Fibroblast of skin of back (primary cell): ENCODE data around the gene P3H2. TPM values are rescaled to one million over a fixed set of nuclear protein-coding genes. Genes with fewer than 3 reads are reported as not detected.
"Not testable (repeated sequence)": the region's sequence is repeated elsewhere in the genome, so short reads cannot be mapped to it uniquely, and the experiment has no call there.

Experiments used
- DNase-seq: peaks from one replicate; pipeline ENCODE4 v3.0.0-alpha.2; 2013
- polyA plus RNA-seq, 2 experiments: library from polyadenylated mRNA; unstranded; fragments of 120-200 nt; gene quantifications; one replicate each; pipeline ENCODE4 v1.2.1, GENCODE V29; 2013; ENCODE audit not compliant: insufficient read length in 2 of 2

P3H2 gene, protein sequence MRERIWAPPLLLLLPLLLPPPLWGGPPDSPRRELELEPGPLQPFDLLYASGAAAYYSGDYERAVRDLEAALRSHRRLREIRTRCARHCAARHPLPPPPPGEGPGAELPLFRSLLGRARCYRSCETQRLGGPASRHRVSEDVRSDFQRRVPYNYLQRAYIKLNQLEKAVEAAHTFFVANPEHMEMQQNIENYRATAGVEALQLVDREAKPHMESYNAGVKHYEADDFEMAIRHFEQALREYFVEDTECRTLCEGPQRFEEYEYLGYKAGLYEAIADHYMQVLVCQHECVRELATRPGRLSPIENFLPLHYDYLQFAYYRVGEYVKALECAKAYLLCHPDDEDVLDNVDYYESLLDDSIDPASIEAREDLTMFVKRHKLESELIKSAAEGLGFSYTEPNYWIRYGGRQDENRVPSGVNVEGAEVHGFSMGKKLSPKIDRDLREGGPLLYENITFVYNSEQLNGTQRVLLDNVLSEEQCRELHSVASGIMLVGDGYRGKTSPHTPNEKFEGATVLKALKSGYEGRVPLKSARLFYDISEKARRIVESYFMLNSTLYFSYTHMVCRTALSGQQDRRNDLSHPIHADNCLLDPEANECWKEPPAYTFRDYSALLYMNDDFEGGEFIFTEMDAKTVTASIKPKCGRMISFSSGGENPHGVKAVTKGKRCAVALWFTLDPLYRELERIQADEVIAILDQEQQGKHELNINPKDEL
- polyA plus RNA-seq (2013, experiment 1 of 2; ENCODE audit: insufficient read length): 59.4 TPM
- 33.4 TPM for polyA plus RNA-seq (2013, experiment 2 of 2; ENCODE audit: insufficient read length)

DNA sequence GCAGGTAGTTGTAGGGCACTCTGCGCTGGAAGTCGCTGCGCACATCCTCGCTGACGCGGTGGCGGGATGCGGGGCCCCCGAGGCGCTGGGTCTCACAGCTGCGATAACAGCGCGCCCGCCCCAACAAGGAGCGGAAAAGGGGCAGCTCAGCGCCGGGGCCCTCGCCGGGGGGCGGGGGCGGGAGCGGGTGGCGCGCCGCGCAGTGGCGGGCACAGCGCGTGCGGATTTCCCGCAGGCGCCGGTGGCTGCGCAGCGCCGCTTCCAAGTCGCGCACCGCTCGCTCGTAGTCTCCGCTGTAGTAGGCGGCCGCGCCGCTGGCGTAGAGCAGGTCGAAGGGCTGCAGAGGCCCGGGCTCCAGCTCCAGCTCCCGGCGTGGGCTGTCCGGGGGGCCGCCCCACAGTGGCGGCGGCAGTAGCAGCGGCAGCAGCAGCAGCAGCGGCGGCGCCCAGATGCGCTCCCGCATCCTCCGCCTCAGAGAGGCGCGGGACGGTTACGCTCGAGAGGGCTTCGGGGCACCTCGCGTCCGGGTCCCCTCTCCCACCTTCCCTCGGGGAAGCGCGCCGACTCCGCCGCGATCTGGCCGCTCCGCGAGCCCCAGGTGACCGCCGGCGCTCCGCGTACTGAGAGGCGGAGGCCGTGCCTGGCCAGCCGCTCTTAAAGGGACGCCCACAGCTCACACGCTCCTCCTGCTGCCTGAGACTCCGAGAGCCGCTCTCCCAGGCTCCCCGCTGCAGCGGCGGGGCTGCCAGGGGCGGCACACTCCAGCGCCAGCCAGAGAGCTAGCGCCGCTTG is at the start of gene P3H2:
P3H2 (minus strand) TSS at position 629 of the 792 bp plus-strand sequence; CDS start at position 463, 166 bp downstream.
- peak; percentile 93 for DNase-seq

DNA sequence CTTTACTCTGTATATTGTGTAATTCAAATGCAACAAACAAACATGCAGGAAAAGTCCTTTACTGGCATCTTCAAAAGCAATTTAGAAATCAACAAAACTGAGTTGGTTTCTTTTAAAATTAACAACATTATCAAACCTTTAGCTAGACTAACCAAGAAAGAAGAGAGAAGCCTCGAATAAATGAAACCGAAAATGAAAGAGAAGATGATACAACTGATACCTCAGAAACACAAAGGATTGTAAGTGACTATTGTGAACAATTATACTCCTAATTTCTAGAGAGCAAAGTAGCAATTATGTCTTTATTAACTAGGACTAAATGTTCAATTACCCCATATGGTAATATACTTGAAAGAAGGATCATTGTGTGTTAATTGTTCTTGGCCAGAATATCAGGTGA is 49.2 kb upstream of the P3H2 start:
- no peak for DNase-seq

DNA sequence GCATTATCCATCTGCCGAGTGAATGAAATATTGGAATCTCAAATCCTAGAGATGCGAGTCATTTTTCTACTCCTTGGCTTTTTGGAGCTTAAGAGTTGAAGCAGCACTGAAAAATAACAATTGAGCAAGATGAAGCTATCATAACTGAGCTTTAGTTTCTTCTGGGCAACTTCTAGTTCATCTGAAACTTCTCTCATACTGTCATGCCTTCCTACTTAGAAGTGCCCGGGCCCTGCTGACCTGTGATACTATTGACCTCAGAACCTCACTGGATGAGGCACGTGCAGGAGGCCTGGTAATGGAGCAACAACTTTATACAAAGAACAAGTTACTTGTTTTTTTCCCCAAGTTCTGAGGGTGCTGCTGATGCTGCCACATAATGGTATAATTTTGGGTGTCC is 48.5 kb upstream of the P3H2 start:
- no peak for DNase-seq

DNA sequence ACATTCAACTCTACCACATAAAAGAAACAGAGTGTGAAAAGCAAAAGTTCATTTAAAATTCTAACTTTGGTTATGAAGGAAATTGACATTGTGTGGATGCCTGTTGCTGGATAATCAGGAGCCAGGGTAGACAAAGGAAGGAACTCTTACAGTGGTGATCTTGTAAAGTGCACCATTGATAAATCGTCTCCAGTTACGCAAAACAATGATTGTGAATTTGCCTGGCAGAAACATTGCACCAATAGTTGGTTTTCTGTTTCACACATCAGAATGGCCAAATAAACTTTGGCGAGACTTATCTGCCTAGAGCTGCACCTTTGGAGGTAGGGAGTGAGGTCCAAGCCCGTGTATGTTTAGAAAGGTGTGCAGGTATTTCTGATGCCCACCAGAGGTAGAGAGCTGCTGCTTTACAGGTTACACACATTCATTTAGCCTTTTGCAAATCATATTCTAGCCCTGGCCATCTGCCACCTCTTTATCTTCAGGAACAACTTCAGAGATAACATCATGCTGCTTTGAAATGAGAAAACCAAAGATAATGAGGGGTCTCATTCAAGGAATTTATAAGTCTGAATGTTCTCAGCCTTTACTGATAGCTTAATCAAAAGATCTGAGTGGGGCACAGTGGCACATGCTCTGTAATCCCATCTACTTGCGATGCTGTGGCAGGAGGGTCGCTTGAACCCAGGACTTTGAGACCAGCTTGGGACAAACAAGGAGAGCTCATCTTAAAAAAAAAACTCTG is 47.4 kb upstream of the P3H2 start:
- DNase-seq: no peak

DNA sequence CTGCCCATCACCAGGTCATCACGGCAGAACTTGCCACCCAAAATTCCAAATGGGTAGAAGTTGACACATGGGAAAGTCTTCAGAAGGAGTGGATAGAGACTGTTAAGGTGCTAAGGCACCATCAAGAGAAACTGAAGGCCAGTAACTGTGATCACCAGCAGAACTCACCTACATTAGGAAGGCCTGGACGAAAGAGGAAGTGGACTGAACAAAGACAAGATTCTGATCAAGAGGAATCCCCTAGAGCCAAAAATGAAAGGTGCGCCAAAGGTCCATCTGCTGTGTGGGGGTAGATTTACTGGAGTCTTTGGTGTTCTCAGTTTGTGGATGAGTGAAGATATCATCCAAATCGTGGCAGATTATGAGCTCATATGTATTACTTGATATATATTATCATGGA is 46.3 kb upstream of the P3H2 start:
- no peak for DNase-seq

DNA sequence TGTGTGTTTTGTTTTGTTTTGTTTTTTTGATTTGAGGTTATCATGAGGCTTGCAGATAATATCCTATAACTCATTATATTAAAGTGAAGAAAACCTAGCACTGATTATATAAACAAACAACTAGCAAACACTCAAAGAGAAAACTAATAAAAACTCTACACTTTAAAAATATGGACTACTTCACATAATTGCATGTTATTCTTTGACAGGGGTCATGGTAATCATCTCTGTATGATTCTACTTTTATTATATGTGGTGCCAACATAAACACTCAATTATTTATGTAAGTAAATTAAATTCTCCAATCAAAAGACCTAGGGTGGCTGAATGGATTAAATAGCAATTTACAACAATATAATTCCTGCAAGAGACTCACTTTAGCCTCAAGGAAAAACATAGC is 44.6 kb upstream of the P3H2 start:
- no peak for DNase-seq

DNA sequence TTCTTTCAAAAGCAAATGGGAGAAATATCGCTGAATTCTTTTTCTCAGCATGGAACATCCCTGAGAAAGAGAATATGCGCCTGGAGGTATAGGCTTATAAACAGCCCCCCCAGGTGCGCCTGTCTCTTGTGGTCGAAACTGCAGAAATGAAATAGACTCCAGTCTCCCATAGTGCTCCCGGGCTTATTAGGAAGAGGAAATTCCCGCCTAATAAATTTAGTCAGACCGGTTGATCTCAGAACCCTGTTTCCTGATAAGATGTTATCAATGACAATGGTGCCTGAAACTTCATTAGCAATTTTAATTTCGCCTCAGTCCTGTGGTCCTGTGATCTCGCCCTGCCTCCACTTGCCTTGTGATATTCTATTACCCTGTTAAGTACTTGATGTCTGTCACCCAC is 41.3 kb upstream of the P3H2 start:
- not testable (repeated sequence) for DNase-seq

DNA sequence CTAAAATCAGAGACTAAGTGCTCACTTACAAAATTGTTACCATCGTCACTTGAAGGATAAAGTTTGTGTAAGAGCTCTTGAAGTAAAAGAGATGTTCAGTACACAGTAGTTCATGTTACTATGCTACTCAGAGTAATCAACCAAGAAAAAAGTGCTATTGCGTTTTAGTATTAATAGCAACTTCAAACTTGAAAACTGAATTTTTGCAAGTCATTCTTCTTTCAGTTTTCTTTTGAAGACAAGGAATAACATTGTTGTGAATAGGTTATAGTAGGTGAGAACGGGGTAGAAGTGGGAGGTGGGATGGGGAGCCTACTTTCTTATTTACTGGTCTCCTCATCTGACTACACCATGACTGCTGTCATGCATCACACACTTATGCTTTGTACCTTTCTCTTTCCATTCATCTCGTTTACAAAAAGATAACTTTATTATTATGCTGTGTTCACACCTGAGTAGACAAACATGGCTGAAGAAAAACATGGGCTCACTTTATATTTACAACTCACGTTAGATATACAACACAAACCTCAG is 39.3 kb upstream of the P3H2 start:
- DNase-seq: no peak

DNA sequence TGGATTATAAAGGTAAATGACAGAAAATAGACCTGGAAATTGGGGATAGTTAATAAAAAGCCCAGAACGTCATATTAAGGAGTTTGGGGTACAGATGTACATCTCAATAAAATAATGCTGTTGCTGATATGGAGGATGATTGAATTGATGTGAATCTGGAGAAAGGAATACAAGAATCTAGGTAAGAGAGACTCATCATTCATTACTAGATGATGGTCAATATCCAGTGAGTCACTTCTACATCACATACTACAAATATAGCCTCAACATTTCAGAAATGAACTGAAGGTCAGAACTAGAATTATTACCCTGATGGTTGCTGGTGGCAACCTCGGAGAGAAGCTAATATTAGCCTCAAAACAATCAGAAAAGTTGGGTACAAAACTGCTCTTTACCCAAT is 37.6 kb upstream of the P3H2 start:
- no peak for DNase-seq

DNA sequence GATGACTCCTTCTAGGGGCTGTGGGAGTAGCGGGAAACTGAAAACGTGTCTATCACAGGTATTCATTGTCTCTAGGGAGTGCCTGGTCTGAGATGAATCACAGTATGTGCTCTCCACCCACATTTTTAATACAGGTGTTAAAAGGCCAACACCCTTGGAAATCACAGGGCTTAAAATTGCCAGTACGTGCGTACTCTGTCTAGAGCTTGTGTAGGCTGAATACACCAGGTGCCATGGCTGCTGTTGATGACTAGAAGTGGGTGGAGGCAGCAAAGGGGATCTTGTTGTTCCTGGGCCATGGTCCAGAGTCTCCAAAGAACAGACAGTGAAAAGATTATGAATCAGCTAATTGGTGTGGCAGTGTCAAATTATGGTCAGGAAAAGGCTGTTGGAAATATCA is 35.1 kb upstream of the P3H2 start:
- DNase-seq: no peak

DNA sequence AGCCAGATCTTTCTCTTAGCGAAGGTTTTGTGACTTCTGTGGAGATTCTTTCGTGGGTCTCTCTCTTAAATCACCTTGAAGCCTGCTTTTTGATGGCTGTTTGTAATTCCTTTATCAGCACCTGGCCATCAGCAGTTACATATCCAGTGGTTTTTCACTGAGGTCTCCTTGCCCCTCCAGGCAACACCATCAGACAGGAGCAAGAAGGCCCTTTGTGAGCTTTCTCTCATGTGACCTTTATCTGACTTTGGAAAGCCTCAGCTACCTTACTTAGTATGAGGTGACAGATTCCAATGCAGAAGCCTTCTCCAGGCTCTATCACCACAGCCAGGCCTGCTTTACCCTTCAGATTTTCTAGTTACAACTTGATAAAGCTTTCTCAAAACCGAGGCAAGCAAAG is 30.0 kb upstream of the P3H2 start:
- DNase-seq: no peak

DNA sequence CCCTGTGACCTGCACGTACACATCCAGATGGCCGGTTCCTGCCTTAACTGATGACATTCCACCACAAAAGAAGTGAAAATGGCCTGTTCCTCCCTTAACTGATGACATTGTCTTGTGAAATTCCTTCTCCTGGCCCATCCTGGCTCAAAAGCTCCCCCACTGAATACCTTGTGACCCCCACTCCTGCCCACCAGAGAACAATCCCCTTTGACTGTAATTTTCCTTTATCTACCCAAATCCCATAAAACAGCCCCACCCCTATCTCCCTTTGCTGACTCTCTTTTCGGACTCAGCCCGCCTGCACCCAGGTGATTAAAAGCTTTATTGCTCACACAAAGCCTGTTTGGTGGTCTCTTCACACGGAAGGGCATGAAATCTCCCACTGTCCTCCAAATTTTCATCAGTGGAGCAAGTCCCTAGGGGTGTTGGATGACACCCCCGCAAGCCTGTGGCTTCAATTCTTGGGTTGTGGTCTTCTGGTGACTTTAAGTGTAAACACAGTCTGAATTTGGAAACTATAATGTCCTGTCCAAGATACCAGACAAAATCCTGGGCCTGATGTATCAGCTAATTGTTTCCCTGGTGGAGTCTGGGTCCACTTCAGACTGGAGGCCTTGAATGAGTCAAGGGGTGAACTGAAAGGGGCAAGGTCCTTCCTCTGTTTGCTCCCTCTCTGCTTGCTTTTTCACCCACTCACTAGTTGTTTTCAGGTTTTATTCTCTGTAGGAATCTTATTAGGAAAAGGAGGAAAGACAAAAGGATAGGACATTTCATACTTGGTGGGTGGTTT is 29.3 kb upstream of the P3H2 start:
- DNase-seq: not testable (repeated sequence)

DNA sequence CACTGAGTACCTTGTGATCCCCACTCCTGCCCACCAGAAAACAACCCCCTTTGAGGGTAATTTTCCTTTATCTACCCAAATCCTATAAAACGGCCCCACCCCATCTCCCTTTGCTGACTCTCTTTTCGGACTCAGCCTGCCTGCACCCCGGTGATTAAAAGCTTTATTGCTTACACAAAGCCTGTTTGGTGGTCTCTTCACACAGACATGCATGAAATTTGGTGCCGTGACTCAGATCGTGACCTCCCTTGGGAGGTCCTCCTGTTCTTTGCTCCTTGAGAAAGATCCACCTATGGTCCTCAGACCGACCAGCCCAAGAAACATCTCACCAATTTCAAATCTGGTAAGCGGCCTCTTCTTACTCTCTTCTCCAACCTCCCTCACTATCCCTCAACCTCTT is 24.1 kb upstream of the P3H2 start:
- not testable (repeated sequence) for DNase-seq

DNA sequence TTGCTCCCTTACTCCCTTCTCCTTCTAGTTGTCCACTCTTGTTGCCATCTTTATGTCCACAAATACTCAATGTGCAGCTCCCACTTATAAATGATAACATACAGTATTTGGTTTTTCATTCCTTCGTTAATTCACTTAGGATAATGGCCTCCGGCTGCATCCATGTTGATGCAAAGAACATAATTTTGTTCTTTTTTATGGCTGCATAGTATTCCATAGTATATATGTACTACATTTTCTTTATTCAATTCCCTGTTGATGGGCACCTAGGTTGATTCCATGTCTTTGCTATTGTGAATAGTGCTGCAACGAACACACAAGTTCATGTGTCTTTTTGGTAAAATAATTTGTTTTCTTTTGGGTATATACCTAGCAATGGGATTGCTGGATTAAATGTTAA is 21.3 kb upstream of the P3H2 start:
- no peak for DNase-seq

DNA sequence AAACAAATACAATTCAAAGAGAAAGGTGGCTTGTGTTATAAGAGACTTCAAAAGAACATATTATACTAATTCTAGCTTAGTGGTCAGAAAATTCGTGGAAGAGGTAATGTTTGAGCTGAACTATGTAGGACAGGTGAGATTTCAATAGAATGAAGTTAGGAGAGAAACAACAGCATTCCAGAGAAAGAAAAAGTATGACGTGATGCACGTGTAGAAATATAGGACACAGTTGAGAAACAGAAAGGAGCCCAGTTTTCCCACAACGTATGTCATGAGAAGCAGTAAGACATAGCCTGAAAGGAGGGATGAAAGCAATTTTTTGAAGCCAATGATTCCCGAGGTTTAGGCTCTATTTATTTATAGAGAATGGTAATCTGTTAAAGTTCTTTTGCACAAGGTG is 18.7 kb upstream of the P3H2 start:
- DNase-seq: no peak

DNA sequence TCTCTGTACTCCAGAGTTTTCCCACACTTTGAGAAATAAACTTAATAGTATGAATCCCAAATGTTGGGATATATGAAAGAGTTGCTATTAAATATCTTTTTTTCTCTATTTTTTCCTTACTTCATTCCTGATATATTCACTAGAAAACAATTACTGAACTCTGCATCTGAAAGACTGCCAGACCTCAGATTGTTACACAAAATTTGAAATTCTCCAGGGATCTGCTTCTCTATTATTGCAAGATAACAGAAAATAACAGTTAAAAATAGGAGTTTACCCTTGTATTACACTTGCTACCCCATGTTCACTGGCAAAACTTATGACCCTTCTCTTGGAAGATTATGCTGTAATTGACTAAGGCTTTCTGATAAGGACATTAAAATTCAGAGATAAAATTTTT is 11.7 kb upstream of the P3H2 start:
- DNase-seq: no peak

DNA sequence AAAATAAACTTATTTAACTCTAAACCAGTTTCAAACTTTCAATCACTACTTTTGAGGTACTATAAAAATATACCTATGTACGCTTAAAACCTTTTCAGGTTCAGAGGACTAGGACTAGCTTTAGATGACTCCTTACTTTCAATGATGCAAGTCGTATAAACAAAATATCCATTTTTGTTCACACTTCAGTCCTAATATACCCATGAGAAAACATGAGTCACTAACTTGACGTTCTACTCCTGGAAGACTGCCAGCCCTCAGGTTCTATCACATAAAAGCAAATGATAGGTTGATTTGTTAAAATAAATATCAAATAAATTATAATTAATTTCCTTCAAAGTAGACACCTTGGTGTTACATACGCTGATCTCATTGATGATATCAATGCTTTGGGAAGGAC is 10.6 kb upstream of the P3H2 start:
- peak; percentile 59 for DNase-seq

DNA sequence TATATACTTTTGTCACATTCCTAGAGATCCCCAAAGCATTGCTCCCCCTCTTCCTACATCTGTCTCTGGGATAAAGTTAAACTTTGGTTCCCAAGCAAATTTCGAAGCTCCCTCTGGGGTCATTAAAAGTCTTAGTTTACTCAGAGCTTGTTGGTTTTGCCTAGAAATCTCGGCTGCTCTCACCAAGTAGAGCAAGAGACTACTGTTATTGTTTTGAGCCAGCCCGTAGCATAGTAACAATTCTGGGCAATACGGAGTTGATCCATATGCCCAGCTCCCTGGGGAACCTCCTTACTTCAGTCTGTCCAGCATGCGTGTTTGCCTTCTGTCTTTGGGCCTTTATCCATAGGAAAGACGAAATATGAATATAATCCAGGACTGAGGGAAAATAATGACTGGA is 10.0 kb upstream of the P3H2 start:
- peak; percentile 65 for DNase-seq

DNA sequence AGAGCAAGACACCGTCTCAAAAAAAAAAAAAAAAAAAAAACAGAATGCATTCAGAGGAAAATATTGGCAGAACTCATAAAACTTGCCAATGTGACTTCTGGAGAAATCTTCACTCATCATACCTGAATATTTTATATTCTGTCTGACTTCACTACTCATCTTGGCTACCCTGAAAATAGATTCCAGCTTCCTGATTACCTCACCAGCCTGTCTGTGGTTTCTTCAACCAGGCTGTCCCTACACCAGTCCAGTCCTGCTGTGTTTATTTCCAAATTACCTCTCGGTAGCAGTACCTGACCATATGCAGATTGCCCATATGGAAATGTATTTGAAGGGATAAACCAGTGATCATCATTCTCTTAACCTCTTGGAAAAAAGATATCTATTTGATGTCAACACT is 9.3 kb upstream of the P3H2 start:
- DNase-seq: no peak

DNA sequence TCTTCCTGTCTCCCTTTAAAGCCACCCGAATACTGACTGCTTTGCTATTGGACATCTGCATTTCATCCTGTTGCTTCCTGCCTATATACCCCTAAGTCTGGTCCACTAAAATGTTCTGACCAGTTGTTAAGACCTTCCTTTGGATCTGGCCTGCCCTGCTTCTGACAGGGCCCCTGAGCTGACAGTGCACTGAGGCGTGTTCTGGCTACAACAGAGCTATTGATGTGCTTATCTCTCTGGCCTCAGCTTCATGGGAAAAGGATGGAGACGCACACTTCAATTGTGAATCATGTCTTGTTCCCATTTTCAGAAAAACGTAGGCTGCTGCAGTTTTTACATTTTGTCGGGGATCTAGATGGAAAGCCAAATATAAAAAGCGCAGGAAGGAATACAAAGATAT is 7.1 kb upstream of the P3H2 start:
- no peak for DNase-seq

DNA sequence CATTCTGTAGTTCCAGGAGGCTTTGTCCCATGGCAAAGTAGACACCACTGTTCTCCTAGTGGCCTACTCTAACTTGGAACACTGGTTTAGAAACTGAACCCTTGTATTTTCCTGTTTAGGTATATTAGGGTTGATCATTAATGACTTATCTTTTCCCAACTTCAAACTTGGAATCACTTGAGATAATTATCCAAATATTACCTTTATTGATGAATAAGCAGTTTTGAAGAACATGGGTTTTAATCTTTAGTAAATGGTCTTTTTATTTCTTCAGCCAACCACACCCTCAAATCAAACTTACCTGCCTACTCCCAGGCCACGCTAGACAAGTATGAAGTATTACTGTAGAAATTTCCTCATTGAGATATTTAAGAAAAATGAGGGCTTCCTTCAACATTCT is 6.5 kb upstream of the P3H2 start:
- DNase-seq: no peak
